ENCODE results near the gene SLC25A21. TPM values are rescaled to one million over a fixed set of nuclear protein-coding genes. Genes with fewer than 3 reads are reported as not detected.
A peak's percentile ranks its signal among the peaks of the same experiment; 100 is the strongest.
"Not testable (repeated sequence)": the region's sequence is repeated elsewhere in the genome, so short reads cannot be mapped to it uniquely, and the experiment has no call there.

SLC25A21 gene
- total RNA-seq: 0.24 TPM
- long read RNA-seq: 0 reads

- intact Hi-C loops (cut with DNase I): loop anchor here (1.0 kb wide), 1 partner anchor 25 kb away; the partner anchor contains the start of gene MIPOL1
- DNase-seq (ENCODE audit: low spot score): peak; percentile 85
Observed at GRCh38 chr14:37172024-37172869, at the start of gene SLC25A21. TSS of gene SLC25A21 (minus strand) at chr14:37172606.

GRCh38 chr14:37221073-37221472, 48.7 kb upstream of the SLC25A21 start:
- intact Hi-C loops (cut with DNase I): no loop called here
- no peak for DNase-seq (ENCODE audit: low spot score)

GRCh38 chr14:37215345-37215744, 42.9 kb upstream of the SLC25A21 start:
- intact Hi-C loops (cut with DNase I): no loop called here

DNA sequence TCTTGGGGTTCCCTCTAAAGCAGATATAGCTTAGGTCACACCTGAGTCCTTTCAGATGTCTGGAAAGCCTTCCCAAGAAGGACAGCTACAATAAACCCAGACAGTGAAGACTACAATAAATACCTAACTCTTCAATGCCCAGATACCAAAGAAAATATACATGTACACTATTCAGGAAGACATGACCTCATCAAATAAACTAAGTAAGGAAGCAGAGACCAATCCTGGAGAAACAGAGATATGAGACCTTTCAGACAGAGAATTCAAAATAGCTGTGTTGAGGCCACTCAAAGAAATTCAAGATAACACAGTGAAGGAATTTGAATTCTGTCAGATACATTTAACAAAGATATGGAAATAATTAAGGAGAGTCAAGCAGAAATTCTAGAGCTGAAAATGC, 40.6 kb upstream of the SLC25A21 start:
- intact Hi-C loops (cut with DNase I): no loop called here
- DNase-seq (ENCODE audit: low spot score): no peak

More at GRCh38 chr14:37215345-37215744, 42.9 kb upstream of the SLC25A21 start:
- DNase-seq (ENCODE audit: low spot score): no peak

- intact Hi-C loops (cut with DNase I): no loop called here
- DNase-seq (ENCODE audit: low spot score): no peak
Observed at GRCh38 chr14:37210448-37210847, 38.0 kb upstream of the SLC25A21 start.

GRCh38 chr14:37209617-37210016, 37.2 kb upstream of the SLC25A21 start:
- intact Hi-C loops (cut with DNase I): not testable (repeated sequence)

GRCh38 chr14:37205623-37206605, 33.5 kb upstream of the SLC25A21 start:
- DNase-seq (ENCODE audit: low spot score); intact Hi-C loops (cut with DNase I): not testable (repeated sequence)

More at GRCh38 chr14:37209617-37210016, 37.2 kb upstream of the SLC25A21 start:
- not testable (repeated sequence) for DNase-seq (ENCODE audit: low spot score)

DNA sequence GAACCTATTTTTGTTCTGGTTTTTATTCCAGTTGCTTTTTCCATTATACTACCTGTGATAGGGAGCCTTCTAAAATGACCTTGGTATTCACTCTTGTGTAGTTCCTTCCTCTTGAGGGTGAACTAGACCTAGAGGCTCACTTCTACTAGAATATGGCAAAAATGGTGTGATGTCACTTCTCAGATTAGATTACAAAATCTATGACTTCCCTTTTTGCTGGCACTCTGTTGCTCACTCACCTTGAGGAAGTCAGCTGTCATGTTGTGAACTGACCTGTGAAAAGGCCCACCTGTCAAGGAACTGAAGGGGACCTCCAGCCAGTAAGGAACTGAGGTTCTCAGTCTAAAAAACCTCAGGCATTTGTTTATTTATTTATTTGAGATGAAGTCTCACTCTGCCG, 31.0 kb upstream of the SLC25A21 start:
- DNase-seq (ENCODE audit: low spot score): no peak
- intact Hi-C loops (cut with DNase I): no loop called here

- intact Hi-C loops (cut with DNase I): no loop called here
- DNase-seq (ENCODE audit: low spot score): no peak
Observed at GRCh38 chr14:37202812-37203211, 30.4 kb upstream of the SLC25A21 start.

DNA sequence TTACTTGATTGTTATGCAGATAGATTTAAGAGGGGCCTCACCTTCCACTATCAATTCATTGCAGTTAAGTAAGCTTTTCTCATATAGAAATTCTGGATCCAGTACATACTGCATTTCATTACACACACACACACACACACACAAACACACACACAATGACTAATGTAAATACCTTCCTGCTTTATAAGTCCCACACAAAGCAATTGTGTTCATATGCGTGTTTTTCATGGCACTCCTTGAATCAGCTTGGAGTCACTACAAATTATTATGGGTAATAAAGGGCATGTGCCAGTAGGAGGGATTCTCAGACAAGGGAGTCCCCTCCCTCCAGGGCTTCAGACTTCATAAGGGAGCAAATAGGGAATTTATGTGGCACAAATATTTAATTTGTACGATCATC, 29.9 kb upstream of the SLC25A21 start:
- DNase-seq (ENCODE audit: low spot score): no peak
- intact Hi-C loops (cut with DNase I): no loop called here

- intact Hi-C loops (cut with DNase I): no loop called here
- no peak for DNase-seq (ENCODE audit: low spot score)
Observed at GRCh38 chr14:37201724-37202123, 29.3 kb upstream of the SLC25A21 start.

DNA sequence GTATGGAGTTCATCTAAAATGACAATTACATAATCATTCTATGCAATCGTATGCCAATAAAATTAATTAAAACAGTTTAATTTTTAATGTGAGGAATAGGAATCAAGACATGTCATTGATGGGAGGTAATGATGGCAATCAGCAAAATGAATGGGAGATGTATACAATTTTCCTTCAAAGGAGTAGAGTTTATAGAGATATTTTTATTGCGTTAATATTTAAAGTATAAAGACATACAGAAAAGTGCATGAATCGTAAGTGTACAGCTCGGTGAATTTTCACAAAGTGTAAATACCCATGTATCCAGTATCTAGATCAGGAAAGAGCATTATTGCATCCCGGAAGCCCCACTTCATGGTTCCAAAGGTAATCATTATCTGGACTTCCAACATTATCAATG, 26.5 kb upstream of the SLC25A21 start:
- intact Hi-C loops (cut with DNase I): no loop called here
- DNase-seq (ENCODE audit: low spot score): no peak

DNA sequence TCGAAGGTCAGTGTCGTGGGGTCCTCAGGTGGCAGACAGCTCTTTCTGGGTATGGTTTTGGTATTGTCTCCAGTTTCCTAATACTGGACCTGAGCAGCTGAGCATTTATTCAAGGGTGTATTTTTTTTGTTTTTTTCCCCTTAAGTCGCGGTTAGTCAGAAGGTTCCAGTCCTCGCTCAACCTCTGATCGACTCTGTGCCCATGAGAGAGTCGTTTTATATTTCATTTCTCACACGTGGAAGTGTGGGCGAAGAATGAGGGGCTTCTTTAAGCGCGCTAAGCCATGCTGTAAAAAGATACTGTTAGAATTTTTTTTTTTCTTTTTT, 25.8 kb upstream of the SLC25A21 start:
- intact Hi-C loops (cut with DNase I): no loop called here
- DNase-seq (ENCODE audit: low spot score): no peak

DNA sequence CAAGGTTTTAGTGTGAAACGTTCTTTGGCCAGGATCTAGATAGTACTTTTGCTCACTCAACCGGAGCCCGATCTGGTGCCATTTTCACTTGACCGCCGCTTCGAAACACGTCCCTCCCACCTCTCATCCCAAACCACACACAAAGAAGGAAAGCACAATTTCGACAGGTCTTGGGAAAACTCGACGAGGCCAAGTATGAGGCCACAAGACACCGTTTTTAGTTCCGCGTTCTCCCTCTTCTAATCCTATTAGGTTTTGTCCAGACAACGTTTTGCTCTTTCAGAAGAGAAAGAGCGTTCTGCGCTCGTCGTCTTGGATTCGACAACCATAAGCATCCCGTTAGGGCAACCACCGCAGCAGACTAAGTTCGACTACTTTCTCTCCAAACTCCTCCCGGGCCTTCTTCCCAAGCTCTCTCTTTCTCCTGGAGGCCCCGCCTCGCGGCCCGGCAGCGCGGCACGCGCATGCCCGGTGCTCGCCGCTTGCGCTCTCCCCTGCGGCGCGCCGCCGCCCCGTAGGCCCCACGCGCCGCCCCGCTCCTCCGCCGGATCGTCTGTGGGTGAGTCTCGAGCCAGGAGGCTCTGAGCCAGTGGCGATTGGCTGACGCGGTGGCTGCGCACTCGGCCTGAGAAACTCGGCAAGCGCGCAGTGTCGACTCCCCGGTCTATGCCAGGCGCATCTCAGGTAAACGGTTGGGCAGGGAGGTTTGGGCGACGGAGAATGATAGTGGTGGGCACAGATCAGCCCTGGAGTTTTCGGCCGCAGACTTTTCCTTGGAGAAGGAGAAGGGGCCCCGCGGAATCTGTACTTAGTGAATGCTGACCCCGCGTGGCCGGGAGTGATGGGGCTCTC, 25.2 kb upstream of the SLC25A21 start, which contains the start of gene MIPOL1:
MIPOL1 (plus strand) TSS at position 517 of the 852 bp plus-strand sequence. CDS start 49,952 bp downstream, outside the sequence.
- DNase-seq (ENCODE audit: low spot score): peak; percentile 87
- intact Hi-C loops (cut with DNase I): loop anchor here (1.0 kb wide), 1 partner anchor 25 kb away; the partner anchor contains the start of gene SLC25A21

DNA sequence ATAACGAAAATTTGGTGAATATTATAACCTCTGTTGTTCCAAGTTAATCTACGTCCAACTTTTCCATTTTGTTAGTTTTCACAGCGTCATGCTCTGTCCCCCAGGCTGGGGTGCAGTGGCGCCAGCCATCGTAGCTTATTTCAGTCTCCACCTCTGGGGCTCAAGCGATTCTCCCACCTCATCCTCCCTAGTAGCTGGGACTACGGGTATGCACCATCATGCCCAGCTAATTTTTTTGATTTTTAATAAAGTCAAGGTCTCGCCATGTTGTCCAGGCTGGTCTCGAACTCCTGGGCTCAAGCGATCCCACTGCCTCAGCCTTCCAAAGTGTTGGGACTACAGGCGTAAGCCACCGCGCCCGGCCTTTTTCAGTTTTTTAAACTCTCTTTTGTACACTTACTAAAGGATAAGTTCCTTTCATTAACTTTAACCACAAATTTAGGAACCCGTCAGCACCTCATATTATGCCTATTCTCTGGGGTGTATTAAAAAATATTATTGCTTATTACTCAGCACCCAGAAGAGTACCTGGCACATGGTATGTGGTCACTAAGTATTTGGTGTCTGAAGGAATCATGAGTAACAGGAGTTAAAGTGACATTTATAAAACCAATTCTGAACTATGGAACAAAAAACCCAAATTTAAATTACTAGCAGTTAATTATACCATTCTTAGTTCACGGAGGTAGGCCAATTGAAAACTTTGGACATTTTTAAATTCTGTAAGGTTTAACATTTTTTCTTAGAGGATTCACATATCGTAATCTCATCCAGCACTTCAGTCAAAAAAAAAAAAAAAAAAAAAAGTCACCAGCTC, 24.4 kb upstream of the SLC25A21 start:
- no peak for DNase-seq (ENCODE audit: low spot score)
- intact Hi-C loops (cut with DNase I): loop anchor here (1.0 kb wide), 1 partner anchor 25 kb away; the partner anchor contains the start of gene SLC25A21

DNA sequence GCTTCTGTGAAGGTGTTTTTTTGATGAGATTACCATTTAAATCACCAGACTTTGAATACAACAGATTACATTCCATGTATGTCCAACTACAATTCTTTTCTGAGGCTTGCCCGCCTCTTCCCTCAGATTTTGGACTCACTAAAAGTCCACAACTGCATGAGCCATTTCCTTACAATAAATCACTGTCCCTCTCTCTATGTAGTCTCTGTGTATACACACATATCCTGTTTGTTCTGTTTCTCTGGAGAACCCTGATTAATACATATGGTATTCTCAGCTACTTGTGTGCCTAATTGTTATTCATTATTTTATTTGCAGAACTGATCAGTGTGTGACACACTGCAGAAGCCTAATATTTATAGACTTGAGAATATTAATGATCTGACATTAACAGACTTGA, 22.9 kb upstream of the SLC25A21 start:
- DNase-seq (ENCODE audit: low spot score): no peak

DNA sequence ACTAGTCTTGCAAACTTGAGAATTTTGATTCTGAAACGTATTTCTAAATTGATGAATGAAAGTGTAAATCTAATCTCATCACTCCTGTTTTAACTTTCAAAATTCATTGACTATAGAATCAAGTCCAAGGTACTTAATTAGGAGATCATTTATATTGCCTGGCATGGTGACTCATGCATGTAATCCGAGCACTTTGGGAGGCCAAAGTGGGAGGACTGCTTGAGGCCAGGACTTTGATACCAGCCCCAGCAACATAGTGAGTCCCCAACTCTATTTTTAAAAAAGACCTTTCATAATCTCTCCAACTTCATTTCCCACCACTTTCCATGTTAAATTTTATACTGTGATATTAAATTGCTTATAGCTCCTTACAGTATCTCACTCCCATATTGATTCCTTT, 22.3 kb upstream of the SLC25A21 start:
- intact Hi-C loops (cut with DNase I): no loop called here

More for the DNA sequence above, 22.9 kb upstream of the SLC25A21 start:
- intact Hi-C loops (cut with DNase I): no loop called here

GRCh38 chr14:37189733-37190132, 17.3 kb upstream of the SLC25A21 start:
- intact Hi-C loops (cut with DNase I); DNase-seq (ENCODE audit: low spot score): not testable (repeated sequence)

More for the DNA sequence above, 22.3 kb upstream of the SLC25A21 start:
- DNase-seq (ENCODE audit: low spot score): no peak

Measured in cardiac septum (tissue), 1 donor.